Smooth muscle cell (in vitro differentiated cells): ENCODE measurements around the gene GIMAP1. TPM values are rescaled to one million over a fixed set of nuclear protein-coding genes. Genes with fewer than 3 reads are reported as not detected.
"Not testable (repeated sequence)": the region's sequence is repeated elsewhere in the genome, so short reads cannot be mapped to it uniquely, and the experiment has no call there.

Experiments used
- DNase-seq: peaks from one replicate; lab custom pipeline; 2025; ENCODE audit not compliant: unreplicated experiment; lab: John Stamatoyannopoulos, UW
- H2AFZ ChIP-seq: fragments of 200-600 bp; sonication (generic); 2 replicates; pipeline ENCODE4 v1.6.0; 2016; ENCODE audit warnings: antibody characterized with exemption, low read depth, mild to moderate bottlenecking
- H3F3A ChIP-seq: fragments of 200-600 bp; sonication (generic); 2 replicates; pipeline ENCODE4 v1.6.0; 2017; ENCODE audit warnings: antibody characterized with exemption, low read depth
- H3K27ac ChIP-seq: fragments of 200-600 bp; sonication (generic); 2 replicates; pipeline ENCODE4 v1.5.1; 2016; ENCODE audit warnings: low read depth, mild to moderate bottlenecking
- H3K27me3 ChIP-seq: fragments of 200-600 bp; sonication (generic); 2 replicates; pipeline ENCODE4 v1.6.1; 2016; ENCODE audit warnings: low read depth, mild to moderate bottlenecking
- H3K36me3 ChIP-seq: fragments of 200-600 bp; sonication (generic); 2 replicates; pipeline ENCODE4 v1.5.1; 2016; ENCODE audit warnings: low read depth
- H3K4me1 ChIP-seq: fragments of 200-600 bp; sonication (generic); 2 replicates; pipeline ENCODE4 v1.5.1; 2016; ENCODE audit warnings: low read depth
- H3K4me2 ChIP-seq: fragments of 200-600 bp; sonication (generic); 2 replicates; pipeline ENCODE4 v1.6.0; 2016; ENCODE audit warnings: mild to moderate bottlenecking
- H3K4me3 ChIP-seq: fragments of 200-600 bp; sonication (generic); 2 replicates; pipeline ENCODE4 v1.5.1; 2016; ENCODE audit warnings: mild to moderate bottlenecking
- H3K79me2 ChIP-seq: fragments of 200-600 bp; sonication (generic); 2 replicates; pipeline ENCODE4 v1.6.0; 2016; ENCODE audit warnings: low read depth, mild to moderate bottlenecking
- H3K9ac ChIP-seq: fragments of 200-600 bp; sonication (generic); 2 replicates; pipeline ENCODE4 v1.6.0; 2016; ENCODE audit warnings: low read depth
- H3K9me3 ChIP-seq: fragments of 200-600 bp; sonication (generic); replicated peaks from 2 replicates; pipeline ENCODE4 v1.5.1; 2016; ENCODE audit warnings: low read depth
- H4K20me1 ChIP-seq: fragments of 200-600 bp; sonication (generic); 2 replicates; pipeline ENCODE4 v1.6.0; 2016; ENCODE audit warnings: low read depth
- WGBS: methylation state at CpG from one replicate; pipeline ENCODE4 v1.1.7; 2016; ENCODE audit warnings: low lambda C conversion rate; 5-methylcytosine and 5-hydroxymethylcytosine counted together
- polyA plus RNA-seq: library from polyadenylated mRNA; unstranded; fragments of >200 nt; fragmentation: Nextera tagmentation; extraction: Ambion mirVana; gene quantifications from 2 replicates; pipeline ENCODE4 v1.2.1, GENCODE V29; 2016
- total RNA-seq: library from RNA; depleted of rRNA; stranded (reverse); fragments of >200 nt; gene quantifications from 2 replicates; pipeline ENCODE4 v1.2.3, GENCODE V29; 2014
- TF ChIP-seq, protein P1 (sequence below): fragments of 200-600 bp; sonication (generic); IDR thresholded peaks from 2 replicates; pipeline ENCODE4 v1.5.1; 2017; ENCODE audit warnings: borderline replicate concordance, mild to moderate bottlenecking, antibody characterized with exemption; ENCODE audit not compliant: insufficient read depth, poor library complexity, severe bottlenecking

Gene GIMAP1
- total RNA-seq, result not detected in 2 replicates
- not detected in 2 replicates for polyA plus RNA-seq

DNA sequence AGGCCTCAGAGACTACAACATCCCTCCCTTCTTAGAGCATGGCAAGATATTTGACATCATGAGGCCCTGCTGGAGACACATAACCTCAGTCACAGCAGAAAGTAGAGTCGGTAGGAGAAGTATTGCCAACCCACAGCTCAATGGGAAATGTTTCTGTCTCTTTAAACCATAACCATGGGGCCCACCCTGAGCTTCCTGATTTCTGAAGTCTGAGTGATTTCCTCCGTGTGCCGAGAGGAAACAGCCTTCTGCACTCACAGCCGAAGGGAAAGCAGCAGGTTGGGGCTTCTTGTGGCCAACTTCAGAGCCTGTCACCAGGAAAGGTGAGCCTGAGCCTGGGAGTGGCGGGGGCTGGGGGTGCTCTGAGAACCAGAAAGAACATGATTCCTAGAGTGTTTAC is at the start of gene GIMAP1:
Gene GIMAP1, plus strand, starts transcription at position 246 of the 400 bp plus-strand sequence. CDS start 2,435 bp downstream, outside the sequence.
- TF ChIP-seq, protein P1, sequence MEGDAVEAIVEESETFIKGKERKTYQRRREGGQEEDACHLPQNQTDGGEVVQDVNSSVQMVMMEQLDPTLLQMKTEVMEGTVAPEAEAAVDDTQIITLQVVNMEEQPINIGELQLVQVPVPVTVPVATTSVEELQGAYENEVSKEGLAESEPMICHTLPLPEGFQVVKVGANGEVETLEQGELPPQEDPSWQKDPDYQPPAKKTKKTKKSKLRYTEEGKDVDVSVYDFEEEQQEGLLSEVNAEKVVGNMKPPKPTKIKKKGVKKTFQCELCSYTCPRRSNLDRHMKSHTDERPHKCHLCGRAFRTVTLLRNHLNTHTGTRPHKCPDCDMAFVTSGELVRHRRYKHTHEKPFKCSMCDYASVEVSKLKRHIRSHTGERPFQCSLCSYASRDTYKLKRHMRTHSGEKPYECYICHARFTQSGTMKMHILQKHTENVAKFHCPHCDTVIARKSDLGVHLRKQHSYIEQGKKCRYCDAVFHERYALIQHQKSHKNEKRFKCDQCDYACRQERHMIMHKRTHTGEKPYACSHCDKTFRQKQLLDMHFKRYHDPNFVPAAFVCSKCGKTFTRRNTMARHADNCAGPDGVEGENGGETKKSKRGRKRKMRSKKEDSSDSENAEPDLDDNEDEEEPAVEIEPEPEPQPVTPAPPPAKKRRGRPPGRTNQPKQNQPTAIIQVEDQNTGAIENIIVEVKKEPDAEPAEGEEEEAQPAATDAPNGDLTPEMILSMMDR, result no peak
- H3K4me1 ChIP-seq, result no peaks in the 10 kb centered on the region

DNA sequence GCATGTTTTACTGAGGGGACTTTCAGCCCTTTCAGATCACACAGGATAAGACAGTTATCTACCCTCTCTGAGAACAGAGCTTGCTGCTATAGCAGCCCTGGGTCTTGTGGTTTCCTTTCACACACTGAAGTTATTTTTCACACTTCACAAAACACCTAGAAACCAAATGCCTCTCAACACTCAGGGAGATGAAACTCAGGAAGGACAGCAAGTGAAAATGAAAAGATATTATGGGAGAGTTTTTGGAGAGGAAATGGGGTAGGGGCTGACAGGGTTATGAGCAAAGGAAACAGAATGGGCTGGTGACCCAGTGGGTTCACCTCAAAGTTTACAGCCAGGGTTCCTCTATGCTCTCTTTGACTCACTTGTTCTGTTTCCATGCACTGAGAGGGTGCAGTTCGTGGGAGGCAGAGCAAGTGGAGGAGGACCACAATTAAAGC is 47.9 kb upstream of the GIMAP1 start:
- Histone ChIP-seq H4K20me1 (no peaks in the 10 kb centered on the region), H3K27ac (no peak overlapping the region), H2AFZ (no peak overlapping the region), H3K4me2 (no peak overlapping the region), H3K36me3 (no peaks in the 10 kb centered on the region), H3K27me3 (no peaks in the 10 kb centered on the region), H3K79me2 (no peaks in the 10 kb centered on the region), H3K9me3 (no peaks in the 10 kb centered on the region), H3K9ac (no peak overlapping the region), H3K4me3 (no peak overlapping the region), H3K4me1 (no peaks in the 10 kb centered on the region), H3F3A (no peaks in the 10 kb centered on the region)
- no peak for DNase-seq
- 43% methylated on average over 1 of the region's 1 CpG for WGBS
- TF ChIP-seq, protein P1, result no peak

More for the DNA sequence above, at the start of gene GIMAP1:
- Histone ChIP-seq H3K27me3 (no peaks in the 10 kb centered on the region), H3K9me3 (no peaks in the 10 kb centered on the region), H2AFZ (no peak within 1 kb of the TSS), H3K4me2 (no peak within 1 kb of the TSS), H3K36me3 (no peaks in the 10 kb centered on the region), H4K20me1 (no peaks in the 10 kb centered on the region), H3K4me3 (no peak within 1 kb of the TSS), H3K9ac (no peak within 1 kb of the TSS), H3F3A (no peaks in the 10 kb centered on the region), H3K79me2 (no peaks in the 10 kb centered on the region), H3K27ac (no peak within 1 kb of the TSS)
- no peak for DNase-seq
- WGBS, result 66% methylated on average over 5 of the region's 5 CpGs

DNA sequence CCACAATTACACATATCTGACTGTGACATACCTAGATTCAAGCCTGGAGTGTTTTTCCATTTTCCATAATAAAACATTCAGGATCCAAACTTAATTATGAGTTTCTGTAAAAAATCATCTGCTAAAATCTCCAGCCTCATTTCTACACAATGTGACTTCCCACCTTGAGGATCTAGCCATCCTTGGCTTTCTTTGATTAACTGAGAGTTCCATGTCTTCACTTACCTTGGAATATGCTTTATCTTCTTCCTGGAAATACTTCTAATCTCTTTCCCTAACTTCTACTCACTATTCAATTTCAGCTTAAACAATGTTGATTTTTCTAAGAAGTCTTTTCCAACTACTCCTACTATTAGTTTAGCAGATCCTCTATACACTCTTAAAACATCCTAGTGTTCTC is 47.4 kb upstream of the GIMAP1 start:
- H4K20me1 ChIP-seq, result no peaks in the 10 kb centered on the region
- no peak overlapping the region for H3K9ac ChIP-seq
- H3K4me1 ChIP-seq, result no peaks in the 10 kb centered on the region
- H3K4me3 ChIP-seq, result no peak overlapping the region
- H2AFZ ChIP-seq, result no peak overlapping the region
- H3K27me3 ChIP-seq, result no peaks in the 10 kb centered on the region
- H3K4me2 ChIP-seq, result no peak overlapping the region
- no peak overlapping the region for H3K27ac ChIP-seq
- H3K36me3 ChIP-seq, result no peaks in the 10 kb centered on the region
- H3K79me2 ChIP-seq, result no peaks in the 10 kb centered on the region
- DNase-seq, result no peak
- TF ChIP-seq, protein P1, result no peak
- H3F3A ChIP-seq, result no peaks in the 10 kb centered on the region
- H3K9me3 ChIP-seq, result no peaks in the 10 kb centered on the region

DNA sequence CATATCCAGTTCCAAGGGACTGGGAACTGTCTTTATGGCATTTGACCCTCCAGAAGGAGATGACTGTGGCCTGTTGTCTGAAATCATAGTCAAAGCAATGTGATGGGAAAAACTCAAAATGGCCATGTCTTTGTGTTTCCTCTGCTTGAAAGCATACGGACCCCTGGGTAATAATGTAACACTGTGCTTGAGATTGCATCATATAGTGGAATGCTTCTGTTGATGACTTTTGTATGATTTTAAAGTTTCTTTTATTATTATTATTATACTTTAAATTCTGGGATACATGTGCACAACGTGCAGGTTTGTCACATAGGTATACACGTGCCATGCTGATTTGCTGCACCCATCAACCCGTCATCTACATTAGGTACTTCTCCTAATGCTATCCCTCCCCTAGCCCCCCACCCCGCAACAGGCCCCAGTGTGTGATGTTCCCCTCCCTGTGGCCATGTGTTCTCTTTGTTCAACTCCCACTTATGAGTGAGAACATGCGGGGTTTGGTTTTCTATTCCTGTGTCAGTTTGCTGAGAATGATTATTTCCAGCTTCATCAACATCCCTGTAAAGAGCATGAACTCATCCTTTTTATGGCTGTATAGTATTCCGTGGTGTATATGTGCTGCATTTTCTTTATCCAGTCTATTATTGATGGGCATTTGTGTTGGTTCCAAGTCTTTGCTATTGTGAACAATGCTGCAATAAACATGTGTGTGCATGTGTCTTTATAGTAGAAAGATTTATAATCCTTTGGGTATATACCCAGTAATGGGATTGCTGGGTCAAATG is 44.4 kb upstream of the GIMAP1 start:
- not testable (repeated sequence) for H4K20me1 ChIP-seq, H3K9ac ChIP-seq, H3K27me3 ChIP-seq, H3K27ac ChIP-seq, H3K4me2 ChIP-seq, H3K36me3 ChIP-seq, H3K4me1 ChIP-seq, H3F3A ChIP-seq, H3K9me3 ChIP-seq, DNase-seq, H2AFZ ChIP-seq, H3K4me3 ChIP-seq, H3K79me2 ChIP-seq
- 90% methylated on average over 7 of the region's 7 CpGs for WGBS
